Measurements from ENCODE around the gene PTPRM.

PTPRM gene

DNA sequence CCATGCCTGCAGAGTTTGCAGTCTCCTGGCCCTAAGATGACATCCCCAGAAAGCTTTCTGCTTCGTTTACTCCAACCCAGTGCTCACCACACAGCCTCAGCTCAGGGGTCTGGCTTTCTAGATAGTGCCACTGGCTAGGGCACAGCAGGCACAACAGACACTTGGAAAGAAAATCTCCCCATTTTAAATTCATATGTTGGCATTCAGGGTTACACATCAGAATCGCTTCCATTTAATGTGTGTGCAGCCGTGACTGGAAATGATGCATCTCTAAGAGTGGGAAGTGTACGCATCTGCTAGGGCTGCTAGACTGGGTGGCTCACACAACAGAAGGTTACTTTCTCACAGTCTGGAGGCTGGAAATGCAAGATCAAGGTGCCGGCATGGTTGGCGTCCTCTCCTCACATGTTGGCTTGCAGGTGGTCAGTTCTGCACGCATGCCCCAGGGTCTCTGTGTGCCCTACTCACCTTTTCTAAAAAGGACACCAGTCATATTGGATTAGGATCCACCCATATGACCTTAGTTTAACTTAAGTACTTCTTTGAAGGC, 712.7 kb downstream of the PTPRM start:
- no peak for DNase-seq (ENCODE audit: low read depth in 3 of 3)

DNA sequence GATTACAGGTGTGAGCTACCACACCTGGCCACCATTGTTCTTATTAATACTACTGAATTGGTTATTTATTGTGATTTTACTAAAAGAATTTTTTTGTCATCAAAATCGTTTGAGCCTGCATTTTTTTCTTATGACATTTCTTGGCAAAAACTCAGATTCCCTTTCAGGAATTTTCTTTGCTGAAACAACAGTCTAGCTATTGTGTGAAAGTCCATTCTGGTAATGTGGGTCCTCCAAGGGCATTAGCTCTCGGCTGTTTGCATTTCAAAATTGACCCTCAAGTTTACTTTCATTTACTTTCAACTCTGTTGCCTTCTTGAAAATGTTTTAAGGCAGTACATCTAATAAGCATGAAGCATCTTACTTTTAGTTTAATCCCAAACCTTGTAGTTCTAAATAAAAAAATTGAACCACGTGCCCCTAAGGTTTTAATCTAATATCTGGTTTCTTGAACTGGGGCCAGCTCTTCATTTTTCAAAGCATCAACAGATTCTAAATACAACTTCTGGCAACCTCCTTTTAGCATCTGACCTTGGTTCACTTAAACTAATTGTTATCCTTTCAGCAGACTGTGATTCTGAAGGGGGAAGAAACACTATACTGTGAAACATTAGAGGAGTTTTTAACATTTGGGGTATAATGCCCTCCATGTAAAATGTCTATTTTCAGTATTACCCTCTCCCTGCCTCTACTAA, 716.9 kb downstream of the PTPRM start:
- no peak for DNase-seq (ENCODE audit: low read depth in 3 of 3)

DNA sequence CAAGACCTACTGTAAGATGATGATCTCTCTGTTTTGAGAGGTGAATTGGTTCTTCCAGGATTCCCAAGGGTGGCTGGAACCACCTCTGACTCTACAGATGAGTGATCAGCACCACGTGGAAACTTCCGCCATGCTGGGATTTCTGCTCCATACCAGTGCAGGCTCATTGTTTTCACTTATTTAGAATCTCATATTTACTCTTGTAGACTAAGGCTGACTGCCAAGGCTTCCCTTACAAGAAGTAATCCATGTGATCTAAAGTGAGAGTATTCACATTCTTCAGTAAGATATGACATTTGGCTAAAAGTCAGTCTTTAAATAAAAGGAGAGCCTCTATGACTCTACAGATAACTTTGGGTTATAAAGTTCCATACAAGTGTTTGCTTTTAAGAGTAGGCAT, 719.2 kb downstream of the PTPRM start:
- DNase-seq (ENCODE audit: low read depth in 3 of 3), result no peak

DNA sequence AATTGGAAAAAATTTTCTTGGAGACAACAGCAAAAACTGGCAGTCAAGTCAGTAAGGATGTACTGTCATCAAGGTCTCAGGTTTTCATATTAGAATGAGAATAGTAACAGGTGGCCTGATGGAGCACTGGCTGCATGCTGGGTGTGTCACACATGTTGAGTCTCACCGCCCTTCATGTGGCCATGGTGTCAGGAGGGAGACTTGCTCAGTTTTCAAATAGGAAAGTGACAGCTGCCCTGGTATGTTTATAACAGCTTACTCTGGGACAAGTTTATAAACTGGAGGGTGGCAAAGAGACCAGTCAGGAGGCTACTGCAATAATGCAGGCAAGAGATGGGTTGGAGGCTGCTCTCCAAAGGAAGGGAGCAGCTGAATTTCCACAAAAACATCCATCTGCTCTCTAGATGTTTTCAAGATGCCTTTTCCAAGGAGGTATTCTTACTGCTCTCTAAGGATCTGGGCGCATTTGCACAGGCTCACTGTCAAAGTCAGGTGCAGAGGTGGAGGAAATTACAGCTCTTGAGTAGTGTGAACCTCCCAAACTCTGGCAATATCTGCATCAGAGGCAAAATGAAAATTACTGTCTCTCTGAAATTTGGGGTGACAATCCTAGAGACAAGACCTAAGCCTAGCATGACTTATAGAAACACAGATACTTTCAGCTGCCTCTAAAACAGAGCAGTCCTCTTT, 720.2 kb downstream of the PTPRM start:
- no peak for DNase-seq (ENCODE audit: low read depth in 3 of 3)

DNA sequence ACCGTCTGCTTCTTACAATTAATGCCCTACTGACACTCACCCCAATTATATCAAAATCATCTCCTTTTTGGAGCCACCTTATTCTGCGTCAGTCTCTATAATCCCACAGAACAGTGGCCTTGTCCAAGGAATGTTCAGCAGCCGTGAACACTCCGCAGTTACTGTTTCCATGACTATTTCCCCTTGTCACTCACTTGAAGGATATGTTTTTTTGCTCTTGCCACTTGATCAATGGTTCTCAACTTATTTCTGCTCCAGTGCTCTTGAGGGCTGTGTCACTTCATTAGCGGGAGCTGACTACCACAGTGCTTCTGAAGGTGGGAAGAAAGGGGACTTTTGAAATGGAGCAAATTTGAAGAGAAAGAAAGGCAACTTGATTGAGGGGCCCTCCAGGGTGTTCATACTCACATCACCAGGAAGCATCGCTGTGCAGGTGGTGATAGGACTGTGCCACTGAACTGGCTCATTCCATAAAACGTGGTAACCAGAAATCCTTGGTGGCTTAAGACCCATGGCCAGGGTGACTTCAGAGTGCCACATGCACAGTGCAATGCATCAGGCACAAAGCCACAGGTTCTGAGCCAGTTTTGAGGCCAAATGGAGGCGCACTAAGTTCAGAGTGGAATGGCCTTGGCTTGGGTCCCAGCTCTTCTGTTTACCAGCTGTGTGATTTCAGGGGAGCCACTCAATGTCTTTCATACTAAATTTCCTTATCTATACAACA, 721.5 kb downstream of the PTPRM start:
- no peak for DNase-seq (ENCODE audit: low read depth in 3 of 3)

DNA sequence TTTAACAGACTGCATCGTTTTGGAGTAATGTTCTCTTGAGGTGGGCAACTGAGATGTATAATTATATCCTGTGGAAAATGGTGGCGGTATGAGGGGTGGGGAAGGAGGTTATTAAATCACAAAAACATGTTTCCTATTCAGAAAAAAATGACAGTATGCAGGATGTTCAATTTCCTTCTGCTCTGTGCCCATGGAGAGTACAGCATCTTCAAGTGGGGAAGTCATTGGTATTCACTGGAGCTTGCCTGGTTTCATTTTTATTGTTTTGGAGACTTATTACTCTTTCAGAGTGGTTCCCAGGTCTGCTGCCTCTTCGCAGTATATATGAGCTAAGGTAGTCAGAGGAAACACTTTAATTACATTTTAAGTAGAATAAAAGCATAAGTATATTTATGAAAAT, 723.3 kb downstream of the PTPRM start:
- DNase-seq (ENCODE audit: low read depth in 3 of 3), result no peak

DNA sequence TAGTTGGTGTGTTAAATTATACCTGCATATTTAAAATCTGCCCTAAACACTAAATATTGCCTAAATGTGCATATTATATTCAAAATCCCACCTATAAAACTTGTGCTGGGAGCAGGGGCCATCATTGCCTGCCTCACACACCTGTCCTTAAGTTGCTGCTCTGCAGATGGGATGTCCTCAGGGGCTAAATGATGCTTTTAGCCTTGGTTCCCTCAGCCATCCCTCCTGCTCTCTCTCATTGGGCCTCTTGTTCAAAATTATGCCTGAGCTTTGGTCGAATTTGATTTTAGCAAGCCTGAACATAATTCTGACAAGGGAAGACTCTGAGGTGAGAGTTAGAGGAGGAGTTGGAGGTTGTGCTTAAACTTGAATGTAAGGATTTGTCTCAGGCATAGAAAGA, 723.8 kb downstream of the PTPRM start:
- DNase-seq (ENCODE audit: low read depth in 3 of 3), result no peak

DNA sequence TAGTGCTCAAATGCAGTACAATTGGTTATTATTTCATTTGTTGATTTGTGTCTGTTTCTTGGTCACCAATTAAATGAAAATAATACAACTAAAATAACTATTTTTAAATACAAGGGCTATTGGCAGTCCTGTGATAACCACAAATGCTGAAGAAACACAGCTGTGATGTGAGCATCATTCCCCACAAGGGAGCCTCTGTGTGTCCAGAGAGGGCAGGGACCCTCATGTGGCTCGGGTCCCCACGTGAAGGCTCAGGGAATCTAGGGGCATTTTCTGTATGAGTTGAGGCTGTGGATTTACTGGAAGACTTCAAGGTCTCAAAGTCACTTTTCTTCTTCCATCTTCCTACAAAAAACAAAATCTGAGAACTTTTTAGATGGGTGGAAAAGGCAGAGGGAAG, 726.1 kb downstream of the PTPRM start:
- no peak for DNase-seq (ENCODE audit: low read depth in 3 of 3)

DNA sequence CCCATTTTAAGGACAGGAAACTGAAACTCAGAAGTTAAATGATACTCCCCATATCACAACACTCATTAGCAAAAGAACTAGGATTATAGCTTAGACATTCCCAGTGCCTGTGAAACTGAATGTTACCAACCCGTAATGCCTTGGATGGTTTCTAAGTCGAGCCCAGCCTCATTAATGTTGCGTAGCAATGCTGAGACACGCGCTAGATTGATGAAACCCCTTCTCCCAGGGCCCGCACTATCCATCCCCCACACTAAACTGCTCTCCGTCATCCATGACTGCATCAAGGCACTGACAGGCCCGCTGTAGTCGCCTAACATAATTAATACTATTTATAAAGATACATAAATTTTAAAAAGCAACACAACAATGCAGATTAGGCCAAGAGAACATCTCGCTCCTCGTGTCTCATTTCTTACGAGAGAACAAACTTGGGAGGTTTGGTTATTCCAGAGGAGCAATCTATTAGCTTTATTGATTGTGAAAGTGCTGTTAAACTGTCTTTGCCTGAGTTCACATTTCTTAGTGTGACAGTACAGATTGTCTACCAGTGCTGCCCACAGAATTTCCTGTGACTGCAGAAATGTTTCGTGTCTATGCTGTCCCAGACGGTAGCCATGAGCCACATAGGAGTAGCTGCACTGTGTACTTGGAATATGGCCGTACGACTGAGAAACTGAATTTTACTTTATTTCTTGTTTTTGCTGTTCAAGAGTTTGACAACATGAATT, 729.9 kb downstream of the PTPRM start:
- DNase-seq (ENCODE audit: low read depth in 3 of 3), result no peak

DNA sequence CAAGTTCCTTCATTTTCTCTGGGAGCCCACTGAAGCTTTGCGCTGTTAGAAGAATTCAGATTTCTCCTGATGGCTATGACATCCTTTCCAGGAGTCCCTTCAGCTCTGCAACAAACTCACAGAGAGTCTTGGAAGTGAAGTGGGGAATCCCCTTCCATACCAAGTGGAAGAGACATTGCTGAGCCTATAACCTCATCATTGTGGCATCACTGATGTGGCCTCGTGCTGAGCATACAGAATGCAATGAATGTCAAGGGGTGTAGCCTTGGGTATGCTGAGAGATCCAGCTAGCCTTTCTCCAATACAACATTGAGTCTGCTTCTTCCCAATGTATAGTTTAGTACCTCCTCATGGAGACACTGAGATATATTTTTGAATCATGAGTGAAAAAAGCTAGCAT, 731.1 kb downstream of the PTPRM start:
- no peak for DNase-seq (ENCODE audit: low read depth in 3 of 3)

DNA sequence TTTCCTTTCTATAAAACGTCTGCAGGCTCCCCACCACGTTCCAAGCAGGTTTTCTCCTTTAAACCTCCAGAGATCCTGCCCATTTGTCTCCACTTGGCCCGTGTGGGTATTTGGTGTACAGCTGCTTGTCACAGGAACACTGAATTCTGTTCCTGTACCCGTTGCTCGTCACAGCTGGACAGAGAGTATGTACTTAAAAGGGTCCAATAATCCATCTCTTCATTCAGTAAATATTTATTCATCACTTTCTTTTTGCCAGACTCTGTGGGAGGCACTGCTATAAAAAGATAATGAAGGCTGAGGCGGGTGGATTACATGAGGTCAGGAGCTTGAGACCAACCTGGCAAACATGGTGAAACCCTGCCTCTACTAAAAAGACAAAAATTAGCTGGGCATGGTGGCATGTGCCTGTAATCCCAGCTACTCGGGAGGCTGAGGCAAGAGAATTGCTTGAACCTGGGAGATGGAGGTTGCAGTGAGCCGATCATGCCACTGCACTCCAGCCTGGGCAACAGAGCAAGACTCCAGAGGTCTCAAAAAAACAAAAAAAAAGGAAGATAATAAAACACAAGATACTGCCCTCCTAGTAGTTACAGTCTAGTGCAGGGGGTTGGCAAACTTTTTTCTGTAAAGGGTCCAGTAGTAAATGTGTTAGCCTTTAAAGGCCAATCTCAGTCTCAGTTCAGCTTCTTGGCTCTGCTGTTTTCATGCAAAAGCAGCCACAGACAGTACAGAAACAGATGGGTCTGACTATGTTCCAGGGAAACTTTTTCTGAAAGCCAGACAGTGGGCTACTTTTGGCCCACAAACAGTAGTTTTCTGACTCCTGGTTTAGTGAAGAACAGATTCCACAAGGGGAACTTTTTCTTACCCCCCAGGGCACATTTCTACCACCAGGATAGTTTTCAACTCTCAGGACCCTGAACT, 732.2 kb downstream of the PTPRM start:
- DNase-seq (ENCODE audit: low read depth in 3 of 3), result no peak

DNA sequence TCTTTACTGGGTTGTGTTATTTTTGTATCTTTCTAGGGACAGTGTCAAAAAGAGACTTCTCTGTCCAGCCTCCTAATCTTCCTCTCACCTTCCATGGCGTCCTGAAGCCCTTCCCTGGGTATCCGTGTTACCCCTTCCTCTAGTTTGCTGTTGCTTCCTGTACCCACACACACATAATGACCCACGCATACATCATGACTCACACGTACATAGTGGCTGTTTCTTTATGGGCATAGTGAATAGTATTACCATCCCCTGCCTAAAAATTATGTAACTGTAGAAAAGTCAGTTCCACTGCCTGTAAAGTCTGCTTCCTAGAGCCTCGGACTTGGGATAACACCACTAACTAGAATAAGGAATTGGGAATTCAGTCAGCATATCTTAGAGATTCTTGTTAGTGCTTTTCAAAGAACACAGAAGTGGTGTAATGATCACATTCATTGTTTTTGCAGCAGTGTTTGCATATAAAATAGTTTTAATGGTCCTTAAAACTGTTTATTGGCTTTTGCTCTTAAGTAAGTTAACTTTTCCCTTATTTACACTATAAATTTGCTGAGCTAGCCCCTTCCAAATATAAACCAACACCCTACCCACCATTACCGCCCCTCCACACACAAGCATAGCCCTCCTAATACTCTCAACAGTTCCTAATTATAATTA, 733.8 kb downstream of the PTPRM start:
- no peak for DNase-seq (ENCODE audit: low read depth in 3 of 3)

DNA sequence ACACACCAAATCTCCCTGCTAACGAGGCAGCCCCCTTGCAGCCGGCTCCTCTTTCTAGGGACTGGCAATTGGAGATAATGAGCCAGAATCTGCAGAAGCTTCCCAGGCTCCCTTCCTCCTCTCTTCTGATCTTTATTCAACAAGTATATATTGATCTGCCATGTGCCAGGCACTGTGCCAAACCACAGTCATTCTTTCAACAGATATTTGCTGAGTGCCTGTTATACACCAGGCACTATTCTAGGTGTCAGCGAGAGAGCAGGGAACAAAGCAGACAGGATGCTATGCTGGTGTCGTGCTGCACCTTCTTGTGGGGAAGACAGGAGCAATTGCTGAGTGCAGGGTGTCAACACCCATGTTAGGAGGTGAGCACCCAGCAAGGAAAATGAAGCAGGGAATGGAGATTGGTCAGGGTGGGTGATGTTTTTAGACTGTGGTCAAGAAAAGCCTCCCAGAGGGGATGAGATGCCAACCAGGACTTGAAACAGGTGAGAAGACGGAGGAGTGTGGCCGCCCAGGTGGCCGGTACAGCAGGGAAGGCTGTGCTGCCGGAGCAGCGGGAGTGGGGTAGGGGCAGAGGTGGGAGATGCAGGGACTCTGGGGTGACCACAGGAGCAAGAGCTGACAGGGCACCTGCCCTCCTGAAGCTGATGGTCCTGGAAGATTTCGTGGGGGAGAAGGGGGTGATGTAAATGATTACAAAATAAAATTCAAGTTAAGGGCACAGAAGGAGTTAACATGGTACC, 734.5 kb downstream of the PTPRM start:
- no peak for DNase-seq (ENCODE audit: low read depth in 3 of 3)

DNA sequence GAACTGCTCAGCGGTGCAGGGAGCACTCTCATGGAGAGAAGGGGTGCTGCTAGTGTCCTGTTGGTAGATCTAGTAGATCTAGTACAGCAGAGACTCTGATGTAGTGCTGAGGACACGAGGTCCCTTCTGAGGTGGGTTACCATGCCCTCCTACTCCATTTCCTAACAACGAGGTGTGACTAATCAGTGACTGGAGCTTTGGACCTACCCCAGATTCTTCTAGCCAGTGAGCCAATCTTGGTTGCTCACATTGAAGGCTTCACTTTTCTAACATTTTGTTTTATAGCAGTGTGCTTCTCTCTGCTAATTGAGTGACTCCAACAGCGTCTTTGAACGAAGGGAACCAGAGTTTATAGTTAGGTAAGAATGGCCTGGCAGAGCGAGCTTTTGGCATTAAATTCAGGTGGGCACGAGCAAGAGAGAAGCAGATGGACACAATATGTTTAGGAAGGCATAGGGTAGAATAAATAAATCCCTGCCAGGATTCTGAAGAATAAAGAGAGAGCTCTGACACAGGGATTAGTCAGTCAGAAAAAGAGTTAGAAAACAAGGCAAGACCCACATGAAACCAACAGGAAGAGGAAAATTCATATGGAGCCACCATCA, 736.1 kb downstream of the PTPRM start:
- no peak for DNase-seq (ENCODE audit: low read depth in 3 of 3)

DNA sequence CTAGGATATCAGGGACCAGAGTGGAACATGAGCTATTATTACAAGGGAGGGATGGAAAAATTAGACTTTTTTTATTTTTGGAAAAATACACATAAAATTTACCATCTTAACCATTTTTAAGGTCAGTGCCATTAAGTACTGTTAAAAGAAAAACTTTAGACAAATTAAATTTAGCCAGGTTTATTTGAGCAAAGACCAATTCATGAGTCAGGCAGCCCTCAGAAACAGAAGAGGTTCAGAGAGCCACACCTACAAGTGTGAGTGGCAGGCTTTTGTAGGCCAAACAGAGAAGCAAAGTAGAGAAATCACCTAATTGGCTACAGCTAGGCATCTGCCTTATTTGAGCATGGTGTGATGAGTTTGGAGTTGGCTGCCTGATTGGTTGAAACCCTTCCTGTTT, 740.8 kb downstream of the PTPRM start:
- no peak for DNase-seq (ENCODE audit: low read depth in 3 of 3)

DNA sequence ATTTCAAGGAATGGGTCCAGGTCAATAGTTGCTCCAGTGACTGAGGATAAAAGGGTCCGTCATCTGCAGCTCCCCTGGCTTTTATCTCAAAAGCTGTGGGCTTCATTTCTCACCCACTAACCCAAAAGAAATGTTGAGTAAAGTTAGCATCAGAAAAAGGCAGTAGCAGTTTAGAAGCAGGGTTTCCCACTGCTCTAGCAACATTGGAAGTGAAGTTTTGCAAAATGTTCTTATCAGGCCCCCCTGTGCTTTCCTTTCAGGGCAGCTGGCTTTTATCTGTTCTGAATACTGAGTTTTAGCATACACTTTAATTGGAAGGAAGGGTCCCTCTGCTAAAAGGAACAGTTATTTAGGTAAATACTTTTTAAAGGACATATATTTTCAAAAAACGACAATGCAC, 745.9 kb downstream of the PTPRM start:
- DNase-seq (ENCODE audit: low read depth in 3 of 3), result no peak

DNA sequence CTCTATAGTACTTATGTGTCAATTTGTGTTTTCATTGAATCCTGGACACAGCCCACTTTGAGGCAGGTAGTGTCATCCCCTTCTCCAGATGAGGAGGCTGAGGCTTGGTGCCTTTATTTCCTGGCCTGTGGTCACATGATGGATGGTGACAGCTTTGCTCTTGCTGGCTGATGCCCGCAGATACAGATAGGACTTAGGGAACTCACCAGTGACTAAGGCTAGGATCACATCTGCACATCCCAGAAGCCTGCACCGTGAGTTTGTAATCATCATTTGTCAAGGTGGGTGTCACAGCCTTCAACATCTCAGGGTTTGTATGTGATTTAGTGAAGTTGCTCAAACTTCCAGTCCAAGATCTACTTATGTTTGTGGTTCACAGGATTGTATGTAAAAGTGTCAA, 747.0 kb downstream of the PTPRM start:
- DNase-seq (ENCODE audit: low read depth in 3 of 3), result no peak

DNA sequence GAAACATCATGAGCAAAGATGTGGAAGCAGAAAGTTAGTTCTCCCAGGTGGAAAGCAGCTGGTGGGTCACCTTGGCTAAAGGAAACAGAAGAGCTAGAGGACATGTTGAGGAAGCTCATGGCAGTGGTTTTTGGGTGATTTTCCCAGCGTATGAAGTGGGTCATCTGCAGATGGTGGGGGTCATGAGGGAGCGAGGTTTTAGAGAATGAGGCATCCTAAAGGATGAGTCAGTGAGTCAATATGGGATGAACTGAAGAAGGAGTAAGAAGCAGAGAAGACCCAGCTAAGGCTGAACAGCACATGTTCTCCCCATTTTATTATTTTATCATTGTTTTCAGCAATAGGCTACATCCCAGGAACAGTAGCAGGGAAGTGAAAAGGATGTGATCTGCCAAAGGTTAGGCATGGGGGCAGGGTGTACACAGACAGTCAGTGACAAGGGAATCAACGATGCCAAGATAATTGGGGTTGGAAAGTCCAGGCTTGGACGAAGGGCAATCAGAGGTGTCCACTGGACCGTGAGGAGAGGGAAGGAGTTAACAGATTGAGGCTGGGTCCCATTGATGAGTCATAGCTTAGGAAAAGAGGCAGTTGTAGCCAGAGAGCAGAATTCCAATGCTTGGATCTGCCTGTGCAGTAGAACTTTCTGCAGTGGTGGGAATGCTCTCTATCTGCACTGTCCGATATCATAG, 752.8 kb downstream of the PTPRM start:
- no peak for DNase-seq (ENCODE audit: low read depth in 3 of 3)

DNA sequence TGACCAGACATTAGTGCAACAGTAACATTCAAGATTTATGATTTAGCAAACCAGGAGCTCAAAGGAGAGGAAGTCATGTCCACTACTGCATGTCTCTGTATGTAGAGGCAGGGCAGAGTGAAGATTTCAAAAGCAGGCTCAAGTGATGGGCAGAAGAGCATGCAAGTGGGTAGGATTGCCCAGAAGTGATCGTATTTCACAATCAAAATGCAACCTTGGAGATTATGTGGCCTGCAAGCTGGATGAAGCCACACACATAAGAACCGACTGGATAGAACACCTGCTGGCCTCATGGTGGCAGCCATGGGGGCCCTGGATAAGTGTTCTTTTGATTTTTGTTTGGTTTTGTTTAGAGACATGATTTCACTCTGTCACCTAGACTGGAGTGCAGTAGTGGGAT, 755.4 kb downstream of the PTPRM start:
- no peak for DNase-seq (ENCODE audit: low read depth in 3 of 3)

Data from stimulated activated CD4-positive, alpha-beta T cell treated with anti-CD3 and anti-CD28 coated beads, TNF-alpha, amount 100 ng/mL, for 4 hours (primary cell).